GM20000 (cell line): ENCODE results near the gene OPN3.

ENCODE experiments used
- DNase-seq: peaks from one replicate; pipeline ENCODE4 v3.0.0; 2012; ENCODE audit warnings: low spot score
- CTCF ChIP-seq: IDR thresholded peaks from 2 replicates; pipeline ENCODE4 v1.5.1; 2012; ENCODE audit warnings: mild to moderate bottlenecking, control low read depth; ENCODE audit errors: extremely low read depth, missing control alignments

Gene OPN3

DNA sequence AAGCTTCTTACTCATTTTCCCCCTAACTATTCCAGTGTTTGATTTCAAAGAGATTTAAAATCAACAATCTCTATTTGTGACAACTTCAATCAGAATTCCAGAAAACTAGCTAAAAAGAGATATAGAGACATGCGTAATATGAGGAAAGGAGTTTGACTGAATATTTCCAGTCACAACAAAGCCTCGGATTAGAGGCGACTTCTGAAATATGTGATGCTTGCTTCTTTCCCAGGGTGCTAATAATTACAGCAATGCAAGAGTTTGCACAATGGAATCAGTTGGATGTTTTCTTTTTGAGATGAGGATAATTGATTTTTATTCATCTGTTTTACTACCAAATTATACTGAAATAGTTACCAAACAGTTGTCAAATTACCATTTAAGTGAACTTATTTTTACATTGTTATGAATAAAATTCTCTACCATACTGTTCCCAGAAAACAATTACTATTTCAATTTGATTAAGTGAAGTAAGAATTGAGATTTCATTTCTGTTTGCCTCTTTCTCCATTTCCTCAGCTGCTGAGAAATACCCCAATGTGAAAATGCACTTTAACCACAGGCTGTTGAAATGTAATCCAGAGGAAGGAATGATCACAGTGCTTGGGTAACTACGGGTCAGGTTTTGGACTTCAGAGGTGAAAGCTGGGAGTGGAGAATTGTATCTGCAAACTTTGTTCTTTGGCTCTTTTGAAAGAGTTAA is 79.9 kb downstream of the OPN3 start:
- TF ChIP-seq CTCF, result no peak
- no peak for DNase-seq

DNA sequence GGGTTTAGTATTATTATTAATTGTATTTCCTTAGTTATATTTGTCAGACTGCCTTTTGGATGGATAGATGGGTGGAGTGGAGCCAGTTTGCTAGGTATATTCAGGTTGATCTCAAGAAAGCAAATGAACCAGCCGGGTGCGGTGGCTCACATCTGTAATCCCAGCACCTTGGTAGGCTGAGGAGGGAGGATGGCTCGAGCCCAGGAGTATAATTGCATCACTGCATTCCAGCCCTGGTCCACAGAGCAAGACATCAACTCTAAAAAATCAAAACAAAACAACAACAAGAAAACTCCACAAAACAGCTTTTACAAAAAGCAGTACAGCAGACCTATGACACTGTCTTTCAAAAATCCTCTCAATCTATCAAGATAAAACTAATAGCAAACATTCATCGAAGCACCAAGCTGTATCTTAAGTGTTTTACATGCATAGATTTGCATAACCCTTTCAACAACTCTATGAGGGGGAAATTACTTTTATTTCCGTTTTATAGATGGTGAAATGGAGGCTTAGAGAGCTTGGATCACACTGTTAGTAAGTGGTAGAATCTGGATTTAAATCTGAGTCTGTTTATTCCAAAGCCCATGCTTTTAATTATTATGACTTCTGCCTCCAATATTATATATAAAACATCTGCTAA is 82.5 kb downstream of the OPN3 start:
- no peak for DNase-seq
- no peak for TF ChIP-seq CTCF

- no peak for DNase-seq
- TF ChIP-seq CTCF, result no peak
Measured at GRCh38 chr1:241557031-241557430, 83.1 kb downstream of the OPN3 start.

DNA sequence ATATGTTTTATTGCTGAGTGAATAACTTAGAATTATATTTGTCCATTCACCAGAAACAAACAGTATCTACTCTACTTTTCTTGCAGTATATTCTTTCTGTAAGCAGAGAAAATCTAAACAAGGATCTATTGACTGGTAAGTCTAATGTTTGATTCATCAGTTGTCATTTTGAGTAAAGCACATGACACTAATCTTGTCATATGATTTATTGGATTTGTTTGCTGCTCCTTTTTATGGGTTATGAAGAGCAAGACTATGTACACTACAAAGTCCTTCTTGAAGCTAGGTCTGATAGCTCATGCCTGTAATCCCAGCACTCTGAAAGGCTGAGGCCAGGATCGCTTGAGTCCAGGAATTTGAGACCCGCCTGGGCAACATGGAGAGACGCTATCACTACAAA is 84.6 kb downstream of the OPN3 start:
- no peak for TF ChIP-seq CTCF
- DNase-seq, result no peak

GRCh38 chr1:241553886-241554592 is 86.1 kb downstream of the OPN3 start:
- DNase-seq, result no peak
- no peak for TF ChIP-seq CTCF

DNA sequence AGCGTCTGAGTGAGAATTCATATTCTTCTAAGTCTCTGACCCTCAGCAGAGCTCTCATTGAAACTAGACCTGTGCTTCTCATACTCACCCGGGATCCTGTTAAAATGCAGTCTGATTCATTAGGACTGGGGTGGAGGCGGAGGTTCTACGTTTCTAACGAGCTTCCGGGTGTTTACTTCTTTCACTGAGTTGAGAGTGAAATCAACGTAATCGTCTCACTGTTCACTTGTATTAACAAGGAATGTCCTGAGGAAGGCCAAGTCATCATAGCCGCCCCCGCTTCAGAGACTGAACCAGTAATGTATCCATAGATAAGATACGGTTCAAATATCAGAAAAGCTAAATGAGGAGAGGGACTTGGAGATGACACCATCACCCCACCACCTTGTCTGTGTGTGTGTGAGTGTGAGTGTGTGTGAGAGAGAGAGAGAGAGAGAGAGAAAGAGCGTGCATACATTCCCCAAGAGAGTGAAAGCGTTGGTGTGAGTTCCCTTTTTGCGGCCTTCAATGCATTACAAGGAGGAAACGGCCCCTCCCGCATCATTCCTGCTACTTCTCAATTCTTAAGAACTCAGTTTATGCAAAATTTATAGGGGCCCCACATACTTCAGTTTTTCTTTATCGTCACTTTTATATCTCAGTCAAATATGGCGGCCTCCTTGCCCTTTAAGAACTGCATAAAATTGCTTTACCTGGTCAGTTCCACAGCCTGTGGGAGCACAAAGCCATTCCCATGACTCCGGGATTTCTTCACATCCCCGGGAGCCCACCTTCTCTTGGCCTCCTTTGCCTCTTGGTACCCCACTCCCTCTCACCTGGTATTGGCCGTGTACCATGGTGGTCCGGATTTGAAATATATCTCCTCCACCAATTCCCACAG is 88.2 kb downstream of the OPN3 start:
- DNase-seq, result peak; percentile 42

More for the DNA sequence above, 88.2 kb downstream of the OPN3 start:
- no peak for TF ChIP-seq CTCF
